Esophagus (tissue), 2 donors: Measurements from ENCODE around the gene CLEC4G. TPM values are rescaled to one million over a fixed set of nuclear protein-coding genes. Genes with fewer than 3 reads are reported as not detected.

Experiments used
- H3K27ac ChIP-seq, 2 donors: one replicate each; pipeline ENCODE4 v1.5.1; 2013; ENCODE audit warnings: low read depth in 2 of 2, mild to moderate bottlenecking in 2 of 2, inconsistent platforms in 1 of 2, low read length in 1 of 2, moderate library complexity in 1 of 2
- H3K27me3 ChIP-seq, 2 donors: one replicate each; pipeline ENCODE4 v1.6.1; 2013; ENCODE audit warnings: low read length in 2 of 2, control low read depth in 1 of 2, mild to moderate bottlenecking in 1 of 2; ENCODE audit not compliant: insufficient read depth in 2 of 2, control insufficient read depth in 1 of 2
- H3K36me3 ChIP-seq, 2 donors: one replicate each; pipeline ENCODE4 v1.6.1; 2013; ENCODE audit warnings: low read length in 1 of 2; ENCODE audit not compliant: control insufficient read depth in 2 of 2, insufficient read depth in 2 of 2
- H3K4me1 ChIP-seq, 2 donors: one replicate each; pipeline ENCODE4 v1.6.1; 2013; ENCODE audit warnings: low read length in 1 of 2; ENCODE audit not compliant: control insufficient read depth in 2 of 2, insufficient read depth in 2 of 2
- H3K4me3 ChIP-seq, 2 donors: one replicate each; pipeline ENCODE4 v1.5.1; 2013; ENCODE audit warnings: low read length in 2 of 2, mild to moderate bottlenecking in 2 of 2, low read depth in 1 of 2, moderate library complexity in 1 of 2
- H3K9me3 ChIP-seq, 2 donors: one replicate each; pipeline ENCODE4 v1.6.1; 2013; ENCODE audit warnings: mild to moderate bottlenecking in 2 of 2, low read depth in 1 of 2, low read length in 1 of 2, moderate library complexity in 1 of 2; ENCODE audit not compliant: control insufficient read depth in 2 of 2, insufficient read depth in 1 of 2
- WGBS, 2 donors: extraction: QIAGEN DNeasy Blood & Tissue Kit; methylation state at CpG; one replicate each; pipeline ENCODE4 v1.1.7; 2013; 5-methylcytosine and 5-hydroxymethylcytosine counted together
- polyA plus RNA-seq, 2 donors: library from polyadenylated mRNA; stranded (reverse); fragments of 200-250 nt; gene quantifications; one replicate each; pipeline ENCODE4 v1.2.3, GENCODE V29; 2013
- donor health status: healthy with polysubstance abuse.
- donor health status: Bipolar disorder and iron deficiency.

Gene CLEC4G
- polyA plus RNA-seq, 2 donors: 0.27 TPM; not detected in 1

- Histone ChIP-seq H3K4me1 (no peaks in the 10 kb centered on the region), H3K27me3 (no peaks in the 10 kb centered on the region), H3K27ac (no peak within 1 kb of the TSS), H3K4me3 (no peak within 1 kb of the TSS), H3K9me3 (no peaks in the 10 kb centered on the region), H3K36me3 (no peaks in the 10 kb centered on the region)
- WGBS, 2 donors: 57 to 58% methylated on average over 20 of the region's 20 CpGs
Observed at GRCh38 chr19:7701654-7702457, 30.1 kb downstream of the CLEC4G start, which contains the start of gene FCER2. Gene FCER2 (minus strand): TSS chr19:7702131. CDS start chr19:7699760, 2,371 bp downstream.

DNA sequence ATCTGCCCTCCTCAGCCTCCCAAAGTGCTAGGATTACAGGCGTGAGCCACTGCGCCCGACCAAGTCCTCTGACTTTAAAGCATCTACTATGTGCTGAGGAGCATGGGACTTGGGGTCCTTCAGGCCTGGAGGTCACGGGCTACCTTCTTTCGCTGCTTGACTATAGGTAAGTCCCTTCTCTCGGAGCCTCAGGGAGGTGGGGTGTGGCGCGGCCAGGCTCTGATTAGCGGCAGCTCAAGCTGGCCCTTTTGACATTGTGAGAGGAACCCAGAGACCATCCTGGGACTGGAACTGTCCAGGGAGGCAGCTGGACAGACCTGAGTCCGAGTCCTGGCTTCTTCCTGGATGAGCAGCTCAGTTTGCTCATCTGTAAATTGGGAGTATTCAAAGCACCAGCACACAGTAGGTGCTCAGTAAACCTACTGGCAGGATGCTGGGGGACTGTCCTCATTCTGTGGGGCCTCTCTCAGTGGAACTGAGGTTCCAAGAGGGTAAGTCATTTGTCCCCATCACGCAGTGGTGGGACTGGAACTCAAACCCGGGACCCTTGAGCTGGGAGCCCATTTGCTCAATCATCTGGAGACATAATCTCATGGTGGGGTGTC lies 30.8 kb downstream of the CLEC4G start:
- H3K4me3 ChIP-seq: no peak overlapping the region
- no peaks in the 10 kb centered on the region for H3K36me3 ChIP-seq
- no peak overlapping the region for H3K27ac ChIP-seq
- no peaks in the 10 kb centered on the region for H3K4me1 ChIP-seq
- H3K9me3 ChIP-seq: no peaks in the 10 kb centered on the region
- 90 to 93% methylated on average over 12 of the region's 12 CpGs for WGBS, 2 donors
- H3K27me3 ChIP-seq: no peaks in the 10 kb centered on the region

DNA sequence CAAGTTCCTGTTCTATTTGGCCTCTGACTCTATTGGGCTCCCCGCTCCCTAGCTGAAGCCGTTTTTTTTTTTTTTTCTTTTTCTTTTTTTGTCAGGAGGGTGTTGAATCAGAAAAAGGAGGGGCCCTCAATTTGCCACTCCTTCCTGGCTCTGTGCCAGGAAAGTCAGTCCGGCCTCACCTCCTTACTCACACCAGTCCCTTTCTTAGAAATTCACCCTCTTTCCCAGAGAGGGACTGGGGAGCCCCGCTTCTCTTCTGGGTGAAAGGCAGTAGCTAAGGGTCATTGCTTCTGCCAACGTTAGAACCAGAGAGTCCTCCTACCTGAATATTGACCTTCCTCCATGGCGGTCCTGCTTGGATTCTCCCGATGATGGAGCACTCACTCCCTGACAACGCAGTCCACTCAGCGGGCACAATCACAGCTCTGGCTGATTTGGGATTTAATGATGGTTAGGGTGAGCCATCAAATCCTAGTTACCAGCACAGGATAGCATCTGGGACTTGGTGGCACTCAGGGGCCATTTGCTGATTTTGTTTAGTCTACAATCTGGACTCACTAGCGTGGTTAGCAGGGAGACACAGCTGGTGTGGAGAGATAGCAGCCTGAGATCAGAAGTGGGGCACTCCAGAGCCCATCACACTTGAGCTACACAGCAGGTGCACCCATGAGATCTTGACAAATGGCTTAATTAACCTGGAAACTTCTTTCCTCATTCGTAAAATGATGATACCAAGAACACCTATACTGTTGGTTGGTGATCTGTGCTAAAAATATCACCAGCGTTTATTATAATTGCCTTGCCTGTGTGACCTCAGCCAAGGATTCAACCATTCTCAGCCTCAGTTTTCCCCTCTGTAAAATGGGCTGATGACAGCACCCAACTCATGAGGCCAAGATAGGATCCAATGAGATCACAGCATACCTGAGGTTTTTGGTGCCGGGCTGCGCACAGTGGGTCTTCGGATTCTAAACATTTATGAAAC lies 32.2 kb downstream of the CLEC4G start:
- Histone ChIP-seq H3K9me3 (no peaks in the 10 kb centered on the region), H3K36me3 (no peaks in the 10 kb centered on the region), H3K27me3 (no peaks in the 10 kb centered on the region), H3K4me3 (no peak overlapping the region), H3K4me1 (no peaks in the 10 kb centered on the region), H3K27ac (no peak overlapping the region)
- 52 to 55% methylated on average over 15 of the region's 15 CpGs for WGBS, 2 donors

- Histone ChIP-seq H3K4me1 (no peaks in the 10 kb centered on the region), H3K4me3 (no peak overlapping the region), H3K27me3 (no peaks in the 10 kb centered on the region), H3K27ac (no peak overlapping the region), H3K36me3 (no peaks in the 10 kb centered on the region), H3K9me3 (no peaks in the 10 kb centered on the region)
- WGBS, 2 donors: 40 to 41% methylated on average over 2 of the region's 2 CpGs
Observed at GRCh38 chr19:7699003-7699402, 32.9 kb downstream of the CLEC4G start.

GRCh38 chr19:7698583-7698982 lies 33.3 kb downstream of the CLEC4G start:
- WGBS, 2 donors: 25 to 31% methylated on average over 8 to 11 of the region's 11 CpGs
- Histone ChIP-seq H3K27me3 (no peaks in the 10 kb centered on the region), H3K27ac (no peak overlapping the region), H3K4me1 (no peaks in the 10 kb centered on the region), H3K36me3 (no peaks in the 10 kb centered on the region), H3K4me3 (no peak overlapping the region), H3K9me3 (no peaks in the 10 kb centered on the region)

DNA sequence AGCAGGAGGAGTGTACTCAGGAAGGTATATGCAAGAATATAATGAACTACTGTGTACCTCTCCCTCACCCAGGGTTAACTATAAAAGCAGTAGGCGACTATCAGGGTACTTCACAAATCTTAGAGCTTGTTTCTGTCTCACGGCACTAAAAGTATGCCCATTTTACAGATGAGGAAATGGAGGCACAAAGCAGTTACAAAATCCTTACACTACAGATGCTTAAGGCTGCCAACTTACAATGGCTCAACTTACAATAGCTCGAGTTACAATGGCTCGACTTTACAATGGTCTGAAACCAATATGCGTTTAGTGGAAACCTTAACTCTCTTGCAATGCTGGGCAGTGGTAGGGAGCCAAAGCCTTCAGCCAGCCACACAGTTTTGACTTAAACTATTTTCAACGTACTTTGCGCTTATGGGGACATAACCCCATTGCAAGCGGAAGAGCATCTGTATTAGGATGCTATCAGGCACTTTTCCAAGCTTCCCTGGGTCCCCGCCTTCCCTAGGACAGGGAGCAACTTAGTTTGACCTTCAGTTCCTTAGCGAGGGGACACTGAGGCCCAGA lies 34.1 kb downstream of the CLEC4G start:
- H3K9me3 ChIP-seq: no peaks in the 10 kb centered on the region
- no peak overlapping the region for H3K27ac ChIP-seq
- WGBS, 2 donors: 73 to 82% methylated on average over 10 of the region's 10 CpGs
- H3K4me1 ChIP-seq: no peaks in the 10 kb centered on the region
- no peaks in the 10 kb centered on the region for H3K36me3 ChIP-seq
- no peaks in the 10 kb centered on the region for H3K27me3 ChIP-seq
- H3K4me3 ChIP-seq: no peak overlapping the region

DNA sequence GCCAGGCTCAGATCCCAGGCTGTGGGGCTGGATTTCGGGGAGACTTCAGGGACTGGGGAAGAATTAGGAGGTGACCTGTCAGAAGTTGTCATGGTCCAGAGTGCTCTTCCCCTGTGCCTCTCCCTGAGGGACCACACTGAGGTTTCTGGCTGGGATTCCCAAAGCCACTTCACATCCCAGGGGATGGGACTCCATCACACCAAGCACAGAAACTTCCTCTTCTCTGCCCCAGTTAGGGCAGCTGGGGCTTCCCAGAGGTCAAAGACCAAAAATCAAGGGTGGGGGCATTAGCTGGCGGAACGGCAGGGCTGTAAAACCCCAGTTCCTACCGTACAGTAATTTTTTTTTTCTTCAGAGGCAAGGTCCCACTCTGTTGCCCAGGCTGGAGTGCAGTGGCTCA lies 37.4 kb downstream of the CLEC4G start:
- H3K27ac ChIP-seq: no peak overlapping the region
- peaks cover 0 to 4% of the 10 kb centered on the region in 2 donors for H3K9me3 ChIP-seq
- peaks cover 0 to 3% of the 10 kb centered on the region in 2 donors for H3K27me3 ChIP-seq
- H3K4me1 ChIP-seq: no peaks in the 10 kb centered on the region
- no peaks in the 10 kb centered on the region for H3K36me3 ChIP-seq
- 34 to 61% methylated on average over 4 of the region's 4 CpGs for WGBS, 2 donors
- no peak overlapping the region for H3K4me3 ChIP-seq

DNA sequence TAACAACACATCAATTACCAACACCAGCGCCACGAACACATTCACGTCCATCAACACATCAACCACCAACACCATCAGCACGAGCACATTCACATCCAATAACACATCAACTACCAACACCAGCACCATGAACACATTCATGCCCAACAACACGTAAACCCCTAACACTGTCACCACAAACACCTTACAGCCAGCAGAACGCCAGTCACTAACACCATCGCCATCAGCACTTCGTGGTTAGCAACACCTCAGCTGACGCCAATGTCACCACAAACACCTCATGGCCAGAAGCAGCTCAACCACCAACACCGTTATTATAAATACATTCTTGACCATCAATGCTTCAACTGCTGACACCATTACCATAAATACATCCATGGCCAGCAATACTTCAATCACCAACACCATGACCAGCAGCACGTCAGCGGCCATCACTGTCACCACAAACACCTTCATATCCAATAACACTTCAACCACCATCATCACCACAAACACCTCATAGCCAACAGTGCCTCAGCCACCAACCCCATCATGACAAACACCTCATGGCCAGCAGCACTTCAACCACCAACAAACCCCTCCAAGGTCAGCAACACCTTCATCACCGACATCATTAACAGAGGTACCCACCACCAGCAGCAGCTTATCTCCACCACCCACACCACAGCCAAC lies 39.4 kb downstream of the CLEC4G start:
- no peaks in the 10 kb centered on the region for H3K36me3 ChIP-seq
- H3K4me3 ChIP-seq: no peak overlapping the region
- WGBS, 2 donors: 68 to 69% methylated on average over 13 of the region's 13 CpGs
- peaks cover 0 to 4% of the 10 kb centered on the region in 2 donors for H3K9me3 ChIP-seq
- no peaks in the 10 kb centered on the region for H3K4me1 ChIP-seq
- H3K27ac ChIP-seq: no peak overlapping the region
- peaks cover 0 to 3% of the 10 kb centered on the region in 2 donors for H3K27me3 ChIP-seq

- H3K9me3 ChIP-seq: peaks cover 0 to 4% of the 10 kb centered on the region in 2 donors
- H3K4me1 ChIP-seq: no peaks in the 10 kb centered on the region
Observed at GRCh38 chr19:7691497-7691896, 40.4 kb downstream of the CLEC4G start.

More at GRCh38 chr19:7691497-7691896, 40.4 kb downstream of the CLEC4G start:
- Histone ChIP-seq H3K36me3 (no peaks in the 10 kb centered on the region), H3K27ac (no peak overlapping the region), H3K4me3 (no peak overlapping the region), H3K27me3 (peaks cover 0 to 3% of the 10 kb centered on the region in 2 donors)
